ENCODE results near the gene RSPO1. TPM values are rescaled to one million over a fixed set of nuclear protein-coding genes. Genes with fewer than 3 reads are reported as not detected.

The RSPO1 gene
- total RNA-seq, 1 experiment from 2014 or later: not detected

DNA sequence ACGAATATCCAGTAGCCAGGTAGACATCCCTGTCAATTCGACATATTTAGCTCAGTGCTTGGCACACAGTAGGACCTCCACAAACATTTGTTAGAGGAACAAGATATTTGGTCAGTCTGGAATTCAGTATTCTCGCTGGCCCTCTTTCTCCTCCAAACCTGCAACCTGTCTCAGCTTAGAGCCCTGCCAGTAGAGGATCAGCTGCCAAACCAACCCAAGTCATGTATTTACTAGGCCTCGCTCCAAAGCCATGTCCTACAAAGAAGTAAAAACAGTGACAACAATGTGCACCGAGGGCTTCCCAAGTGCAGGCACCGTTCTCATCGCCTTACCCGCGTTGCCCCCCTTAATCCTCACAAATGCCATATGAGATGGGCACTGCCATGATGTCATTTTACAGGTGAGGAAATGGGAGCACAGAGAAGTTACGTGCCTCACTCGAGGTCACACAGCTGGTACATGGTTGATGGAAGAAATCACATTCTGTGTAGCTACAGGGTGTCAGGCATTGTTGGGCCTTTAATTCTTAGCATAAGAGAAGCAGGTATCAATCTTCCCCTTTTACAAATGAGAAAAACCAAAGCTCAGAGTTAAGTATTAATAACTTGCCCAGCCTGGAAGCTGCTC is 31.7 kb upstream of the RSPO1 start:
- Histone ChIP-seq H3K27me3 (replicated peaks) (peaks cover 41% of the 10 kb centered on the region), H3K9me3 (replicated peaks) (no peaks in the 10 kb centered on the region), H3K4me1 (replicated peaks) (no peaks in the 10 kb centered on the region), H3K4me3 (no peak overlapping the region), H3K27ac (no peak overlapping the region), H3K36me3 (no peaks in the 10 kb centered on the region)
- DNase-seq (ENCODE audit: low read depth in 1 of 2, low spot score in 2 of 2): no peak

DNA sequence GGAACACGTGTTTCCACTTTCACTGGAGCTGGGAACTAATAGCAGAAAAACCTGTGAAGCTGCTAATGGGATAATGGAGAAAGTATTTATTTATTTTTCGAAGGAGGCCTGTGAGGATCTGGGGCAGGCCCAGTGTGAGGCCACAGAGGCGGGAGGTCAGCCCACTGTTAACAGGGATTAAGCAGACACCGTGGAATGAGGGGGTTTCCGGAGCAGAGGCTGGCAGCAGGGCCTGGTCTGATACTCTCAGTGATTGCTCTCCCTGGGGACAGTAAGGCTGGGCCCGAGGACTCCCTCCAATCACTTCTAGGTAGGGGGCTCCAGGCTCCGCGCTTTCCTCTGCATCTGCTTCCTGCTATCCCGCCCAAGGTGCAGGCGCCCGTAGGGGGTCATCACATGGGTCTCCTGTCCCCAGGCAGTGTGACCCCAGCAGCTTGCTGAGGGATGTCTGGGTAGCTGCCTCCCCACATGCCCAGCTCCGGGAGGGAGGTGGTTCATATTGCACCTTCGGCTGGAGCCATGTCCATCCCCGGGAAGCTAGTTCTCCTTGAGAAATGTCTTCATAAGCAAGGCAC is 28.8 kb upstream of the RSPO1 start:
- Histone ChIP-seq H3K9me3 (replicated peaks) (no peaks in the 10 kb centered on the region), H3K4me3 (no peak overlapping the region), H3K27me3 (replicated peaks) (peaks cover 35% of the 10 kb centered on the region), H3K27ac (no peak overlapping the region), H3K36me3 (no peaks in the 10 kb centered on the region), H3K4me1 (replicated peaks) (no peaks in the 10 kb centered on the region)
- DNase-seq (ENCODE audit: low read depth in 1 of 2, low spot score in 2 of 2): peak in 1 of 2 experiments; percentile 6

DNA sequence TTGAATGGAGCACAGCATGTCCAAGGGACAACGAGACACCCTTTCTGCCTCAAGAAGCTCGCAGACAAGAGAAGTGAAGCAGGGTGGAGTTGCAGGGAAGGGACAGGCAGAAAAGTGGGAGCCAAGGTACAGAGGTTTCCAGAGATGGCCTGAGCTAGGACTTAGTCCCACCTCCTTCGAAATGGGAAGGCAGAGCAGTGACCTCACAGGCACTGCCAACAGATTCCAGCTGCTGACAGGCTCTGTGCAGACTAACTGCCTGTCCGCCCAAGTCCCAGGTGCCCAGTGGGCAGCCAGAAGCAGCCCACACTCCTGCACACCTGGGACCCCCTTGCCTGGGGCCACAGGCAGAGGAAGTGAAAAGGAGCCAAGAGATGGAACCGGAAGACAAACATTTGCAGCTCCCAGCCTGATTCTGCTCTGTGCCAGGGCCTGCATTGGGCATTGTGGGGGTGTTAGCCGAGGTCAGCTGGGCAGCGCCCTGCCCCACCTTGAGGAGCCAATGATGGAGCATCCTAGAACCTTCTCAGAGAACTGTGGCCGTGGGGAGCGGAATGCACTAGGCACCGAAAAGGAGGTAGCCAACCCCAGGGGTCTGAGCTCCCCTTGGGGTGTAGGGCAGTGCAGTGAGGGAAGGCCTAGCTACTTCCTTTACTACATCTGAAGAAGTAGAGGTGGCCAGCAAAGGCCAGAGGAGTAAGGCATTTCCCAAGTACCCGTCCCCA is 27.5 kb upstream of the RSPO1 start:
- Histone ChIP-seq H3K27ac (no peak overlapping the region), H3K36me3 (no peaks in the 10 kb centered on the region), H3K27me3 (replicated peaks) (peaks cover 32% of the 10 kb centered on the region), H3K4me1 (replicated peaks) (no peaks in the 10 kb centered on the region), H3K4me3 (no peak overlapping the region), H3K9me3 (replicated peaks) (no peaks in the 10 kb centered on the region)
- no peak for DNase-seq (ENCODE audit: low read depth in 1 of 2, low spot score in 2 of 2)

DNA sequence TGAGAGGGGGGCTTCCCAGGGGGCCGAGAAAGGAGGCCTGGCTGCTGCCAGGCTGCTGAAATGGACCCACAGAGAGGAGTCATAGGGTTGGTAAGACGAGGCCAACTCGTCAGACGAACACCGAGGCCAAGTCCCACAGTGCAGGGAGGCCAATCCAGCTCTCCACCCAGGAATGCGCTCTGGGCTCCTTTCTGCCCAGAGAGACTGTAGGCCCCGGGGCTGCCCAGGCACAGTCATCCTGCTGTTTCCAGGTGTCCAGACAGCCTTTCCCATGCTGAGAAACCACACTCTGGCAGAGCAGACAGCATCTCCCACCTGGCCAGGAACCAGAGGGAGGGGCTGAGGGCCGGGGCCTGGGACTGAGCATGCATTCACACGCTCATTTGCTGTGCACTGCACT is 26.7 kb upstream of the RSPO1 start:
- Histone ChIP-seq H3K9me3 (replicated peaks) (no peaks in the 10 kb centered on the region), H3K4me1 (replicated peaks) (no peaks in the 10 kb centered on the region), H3K36me3 (no peaks in the 10 kb centered on the region), H3K27ac (no peak overlapping the region), H3K27me3 (replicated peaks) (peaks cover 34% of the 10 kb centered on the region), H3K4me3 (no peak overlapping the region)
- no peak for DNase-seq (ENCODE audit: low read depth in 1 of 2, low spot score in 2 of 2)

DNA sequence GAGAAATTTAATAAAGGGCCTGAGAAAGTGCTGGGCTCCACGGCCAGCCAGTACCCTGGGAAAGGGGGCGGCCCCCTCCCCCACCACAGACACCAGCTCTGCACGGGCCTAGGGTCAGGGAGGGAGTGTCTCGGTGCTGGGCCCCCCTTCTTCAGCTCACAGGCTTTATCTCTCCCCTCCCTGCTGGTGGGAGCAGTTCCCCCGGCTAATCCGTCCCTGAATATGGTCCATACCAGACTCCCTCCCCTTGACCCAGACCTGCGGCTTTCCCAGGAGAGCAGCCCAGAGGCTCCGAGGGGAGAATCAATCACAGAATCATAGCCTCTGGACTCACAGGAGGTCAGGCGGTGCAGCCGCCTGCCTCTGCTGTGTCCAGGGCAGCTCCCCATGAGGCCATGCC is 26.0 kb upstream of the RSPO1 start:
- Histone ChIP-seq H3K4me3 (no peak overlapping the region), H3K36me3 (no peaks in the 10 kb centered on the region), H3K27ac (no peak overlapping the region), H3K9me3 (replicated peaks) (no peaks in the 10 kb centered on the region), H3K27me3 (replicated peaks) (peaks cover 34% of the 10 kb centered on the region), H3K4me1 (replicated peaks) (no peaks in the 10 kb centered on the region)
- DNase-seq (ENCODE audit: low read depth in 1 of 2, low spot score in 2 of 2): no peak

DNA sequence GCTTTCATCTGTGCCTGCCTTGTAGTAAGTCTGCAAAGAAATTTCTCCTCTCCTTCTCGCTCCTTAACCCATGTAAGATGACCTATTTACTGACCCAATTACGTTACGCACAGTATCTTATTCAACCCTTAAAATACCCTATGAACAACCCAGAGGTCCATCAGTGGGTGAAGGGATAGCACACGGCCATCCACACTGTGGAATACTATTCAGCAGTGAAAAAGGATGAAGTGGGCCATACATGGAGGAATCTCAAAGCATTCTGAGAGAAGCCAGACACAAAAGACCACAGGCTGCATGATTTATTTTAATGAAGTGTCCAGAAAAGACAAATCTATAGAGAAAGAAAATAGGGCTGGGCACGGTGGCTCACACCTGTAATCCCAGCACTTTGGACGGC is 23.8 kb upstream of the RSPO1 start:
- Histone ChIP-seq H3K4me3 (no peak overlapping the region), H3K36me3 (no peaks in the 10 kb centered on the region), H3K9me3 (replicated peaks) (no peaks in the 10 kb centered on the region), H3K27me3 (replicated peaks) (peaks cover 35% of the 10 kb centered on the region), H3K4me1 (replicated peaks) (no peaks in the 10 kb centered on the region), H3K27ac (no peak overlapping the region)
- DNase-seq (ENCODE audit: low read depth in 1 of 2, low spot score in 2 of 2): no peak

DNA sequence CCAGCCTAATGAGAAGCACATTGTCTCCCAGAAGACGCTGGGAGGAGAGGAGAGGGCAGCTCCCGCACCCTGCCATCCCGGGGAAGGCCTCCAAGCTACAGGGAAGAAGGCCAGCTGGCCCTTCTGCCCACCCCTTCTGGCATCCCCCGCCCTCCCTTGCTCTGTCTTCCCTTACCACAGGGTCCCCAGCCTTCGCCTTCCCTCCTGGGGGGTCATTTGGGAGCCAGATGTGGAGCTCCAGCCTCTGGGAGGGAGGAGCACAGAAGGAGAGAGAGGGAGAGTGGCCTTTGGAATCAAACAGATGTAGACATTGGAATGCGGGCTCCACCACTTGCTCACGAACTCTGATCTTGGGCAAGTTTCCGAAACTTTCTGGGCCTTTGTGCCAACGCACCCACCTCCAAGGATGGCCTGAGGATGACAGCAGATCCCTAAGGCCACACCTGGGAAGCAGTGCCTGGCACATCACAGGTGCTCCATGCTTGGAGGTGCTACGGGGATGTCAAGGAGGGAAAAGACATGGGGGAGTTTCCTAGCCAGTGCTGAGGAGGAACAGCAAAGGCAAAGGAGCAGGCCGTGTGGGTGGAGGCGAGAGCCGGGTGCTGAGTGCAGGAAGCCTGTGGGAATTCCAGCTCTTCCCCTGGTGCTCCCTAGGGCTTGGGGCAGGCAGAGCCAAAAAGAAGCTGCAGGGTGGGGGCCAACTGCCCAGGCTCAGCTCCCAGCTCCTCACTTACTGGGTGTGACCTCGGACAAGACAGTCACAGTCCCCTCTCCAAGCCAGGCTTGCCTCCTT is 23.1 kb upstream of the RSPO1 start:
- Histone ChIP-seq H3K9me3 (replicated peaks) (no peaks in the 10 kb centered on the region), H3K36me3 (no peaks in the 10 kb centered on the region), H3K27me3 (replicated peaks) (peaks cover 37% of the 10 kb centered on the region), H3K27ac (no peak overlapping the region), H3K4me3 (no peak overlapping the region), H3K4me1 (replicated peaks) (no peaks in the 10 kb centered on the region)
- DNase-seq (ENCODE audit: low read depth in 1 of 2, low spot score in 2 of 2): no peak

DNA sequence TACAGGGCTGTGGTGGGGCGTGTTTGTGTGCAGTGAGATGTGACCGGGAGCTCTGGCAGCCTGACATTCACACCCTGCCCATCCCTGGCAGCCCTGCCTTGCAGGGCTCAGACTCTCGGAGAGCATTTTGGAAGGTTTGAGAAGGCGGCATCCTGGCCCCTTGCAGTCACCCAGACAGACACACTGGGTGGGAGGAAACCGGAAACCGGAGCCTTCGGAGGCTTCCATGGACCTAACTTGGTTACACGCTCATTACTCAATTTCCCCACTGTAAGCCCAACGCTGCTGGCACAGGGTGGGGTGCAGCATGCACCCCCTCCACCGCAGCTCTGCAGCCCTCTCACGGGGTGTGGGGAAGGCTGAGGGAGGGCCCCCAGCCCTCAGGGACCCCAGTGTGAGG is 22.2 kb upstream of the RSPO1 start:
- no peaks in the 10 kb centered on the region for H3K9me3 ChIP-seq (replicated peaks)
- no peak for DNase-seq (ENCODE audit: low read depth in 1 of 2, low spot score in 2 of 2)
- no peaks in the 10 kb centered on the region for H3K36me3 ChIP-seq
- no peak overlapping the region for H3K4me3 ChIP-seq
- H3K27ac ChIP-seq: no peak overlapping the region
- H3K27me3 ChIP-seq (replicated peaks): peaks cover 37% of the 10 kb centered on the region
- H3K4me1 ChIP-seq (replicated peaks): no peaks in the 10 kb centered on the region

DNA sequence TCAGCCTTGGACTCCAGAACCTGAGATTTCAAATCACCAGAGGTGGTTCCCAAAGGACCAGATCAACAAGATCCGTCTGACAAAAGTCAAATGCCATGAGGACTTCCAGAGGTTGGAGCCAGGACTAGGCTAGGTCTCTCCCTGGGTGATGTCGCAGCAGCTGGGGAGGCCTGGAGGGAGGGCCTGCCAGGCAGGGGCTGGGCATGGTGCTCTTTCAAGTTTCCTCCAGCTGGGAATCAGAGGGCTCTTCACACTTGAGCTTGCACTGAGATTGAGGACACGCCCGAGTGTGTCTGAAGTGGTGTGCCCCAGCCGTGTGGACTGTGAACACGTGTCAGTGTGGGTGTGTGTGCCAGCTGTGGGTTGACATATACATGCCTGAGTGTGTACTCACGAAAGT is 21.3 kb upstream of the RSPO1 start:
- no peaks in the 10 kb centered on the region for H3K4me1 ChIP-seq (replicated peaks)
- H3K27ac ChIP-seq: no peak overlapping the region
- H3K27me3 ChIP-seq (replicated peaks): peaks cover 37% of the 10 kb centered on the region
- no peak for DNase-seq (ENCODE audit: low read depth in 1 of 2, low spot score in 2 of 2)
- H3K9me3 ChIP-seq (replicated peaks): no peaks in the 10 kb centered on the region
- H3K4me3 ChIP-seq: no peak overlapping the region
- H3K36me3 ChIP-seq: no peaks in the 10 kb centered on the region

DNA sequence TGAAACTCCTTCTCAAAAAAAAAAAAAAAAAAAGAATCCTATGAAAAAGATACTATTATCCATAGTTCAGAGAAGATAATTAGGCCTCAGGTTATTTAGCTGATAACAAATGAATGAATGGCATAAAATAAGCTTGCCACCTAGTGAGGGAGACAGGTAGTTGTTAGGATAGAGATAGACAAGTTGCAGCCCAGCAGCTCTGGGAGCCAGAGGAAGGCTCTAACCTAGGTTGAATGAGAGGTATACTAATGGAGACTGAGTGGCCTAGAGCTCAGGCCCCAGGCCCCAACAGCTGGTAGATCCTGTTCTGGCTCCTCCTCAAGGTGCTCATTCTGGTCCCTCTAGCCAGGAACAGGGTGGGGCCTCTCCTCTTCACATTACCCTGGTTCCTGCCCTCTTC is 20.6 kb upstream of the RSPO1 start:
- H3K27me3 ChIP-seq (replicated peaks): peaks cover 37% of the 10 kb centered on the region
- H3K27ac ChIP-seq: no peak overlapping the region
- H3K4me3 ChIP-seq: no peak overlapping the region
- H3K36me3 ChIP-seq: no peaks in the 10 kb centered on the region
- H3K9me3 ChIP-seq (replicated peaks): no peaks in the 10 kb centered on the region
- H3K4me1 ChIP-seq (replicated peaks): no peaks in the 10 kb centered on the region
- DNase-seq (ENCODE audit: low read depth in 1 of 2, low spot score in 2 of 2): no peak

DNA sequence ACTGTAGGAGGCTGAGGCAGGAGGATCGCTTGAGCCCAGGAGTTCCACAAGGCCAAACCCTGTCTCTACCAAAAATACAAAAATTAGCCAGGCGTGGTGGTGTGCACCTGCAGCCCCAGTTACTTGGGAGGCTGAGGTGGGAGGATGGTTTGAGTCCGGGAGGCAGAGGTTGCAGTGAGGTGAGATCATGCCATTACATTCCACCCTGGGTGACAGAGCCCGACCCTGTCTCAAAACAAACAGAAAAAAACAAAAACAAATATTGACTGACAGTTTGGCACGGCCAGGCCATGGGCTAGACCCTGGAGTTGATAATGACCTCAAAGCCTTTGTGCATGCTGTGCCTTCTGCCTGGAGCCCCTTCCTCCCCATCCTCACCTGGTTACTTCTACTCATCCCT is 19.2 kb upstream of the RSPO1 start:
- H3K9me3 ChIP-seq (replicated peaks): no peaks in the 10 kb centered on the region
- no peaks in the 10 kb centered on the region for H3K36me3 ChIP-seq
- H3K4me3 ChIP-seq: no peak overlapping the region
- no peaks in the 10 kb centered on the region for H3K4me1 ChIP-seq (replicated peaks)
- no peak for DNase-seq (ENCODE audit: low read depth in 1 of 2, low spot score in 2 of 2)
- H3K27me3 ChIP-seq (replicated peaks): peaks cover 25% of the 10 kb centered on the region
- H3K27ac ChIP-seq: no peak overlapping the region

DNA sequence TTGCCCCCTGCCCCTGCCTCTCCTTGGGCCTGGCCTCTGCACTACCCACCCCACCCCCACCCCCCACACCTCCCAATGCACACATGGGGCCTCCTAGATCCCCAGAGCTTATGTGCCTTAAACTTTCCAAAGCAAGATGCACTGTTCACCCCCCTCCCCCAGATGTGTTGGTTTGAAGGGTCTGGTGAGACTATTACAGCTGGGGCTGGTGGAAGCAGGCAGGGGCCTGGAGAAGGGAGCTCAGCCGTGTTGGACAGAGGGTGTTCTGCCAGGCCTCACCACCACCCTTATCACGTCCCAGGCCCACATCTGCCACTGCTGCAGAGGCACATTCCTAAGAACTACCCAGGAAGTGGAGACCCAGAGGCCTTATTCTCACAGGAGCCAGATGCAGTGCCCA is 18.3 kb upstream of the RSPO1 start:
- no peak overlapping the region for H3K27ac ChIP-seq

DNA sequence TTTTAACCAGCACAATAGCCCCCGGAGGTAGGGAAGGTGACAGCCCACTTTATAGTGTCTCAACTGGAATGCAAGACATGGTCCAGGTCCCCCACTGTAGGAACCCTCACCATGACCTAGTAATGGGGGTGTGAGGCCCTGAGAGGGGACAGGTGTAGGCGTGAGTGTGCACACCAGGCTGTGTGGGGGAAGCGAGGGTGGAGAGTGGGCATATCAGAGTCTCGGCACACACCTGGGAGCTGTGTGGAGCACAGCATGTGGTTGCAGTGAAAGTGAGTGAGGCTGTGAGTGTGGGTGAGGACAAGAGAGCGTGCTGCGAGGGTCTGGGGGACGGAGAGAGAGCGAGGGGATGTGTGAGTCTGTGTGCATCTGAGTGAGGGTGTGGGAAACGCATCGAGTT is 17.1 kb upstream of the RSPO1 start:
- Histone ChIP-seq H3K4me3 (no peak overlapping the region), H3K27me3 (replicated peaks) (peaks cover 17% of the 10 kb centered on the region), H3K36me3 (no peaks in the 10 kb centered on the region), H3K9me3 (replicated peaks) (no peaks in the 10 kb centered on the region), H3K27ac (no peak overlapping the region), H3K4me1 (replicated peaks) (no peaks in the 10 kb centered on the region)
- no peak for DNase-seq (ENCODE audit: low read depth in 1 of 2, low spot score in 2 of 2)

More for the DNA sequence above, 18.3 kb upstream of the RSPO1 start:
- Histone ChIP-seq H3K4me1 (replicated peaks) (no peaks in the 10 kb centered on the region), H3K9me3 (replicated peaks) (no peaks in the 10 kb centered on the region), H3K4me3 (no peak overlapping the region), H3K27me3 (replicated peaks) (peaks cover 17% of the 10 kb centered on the region), H3K36me3 (no peaks in the 10 kb centered on the region)
- no peak for DNase-seq (ENCODE audit: low read depth in 1 of 2, low spot score in 2 of 2)

DNA sequence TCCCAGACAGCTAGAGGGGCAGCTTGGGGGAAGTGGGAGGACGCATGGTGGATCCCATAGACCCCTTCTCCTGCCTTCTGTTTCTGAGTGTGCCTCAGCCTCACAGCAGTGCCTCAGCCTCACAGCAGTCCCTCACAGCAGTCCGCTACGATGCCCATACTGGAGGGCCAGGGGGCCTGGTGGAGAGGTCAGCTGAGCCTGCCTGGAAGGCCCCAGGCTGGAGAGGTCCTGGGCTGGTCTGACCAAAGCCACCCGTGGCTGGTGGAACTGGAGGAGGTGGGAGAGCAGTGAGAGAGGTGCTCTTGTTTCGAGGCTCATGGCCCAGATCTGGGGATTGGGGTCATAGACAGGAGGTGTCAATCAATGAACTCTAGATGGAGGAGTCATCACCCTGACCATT is 16.0 kb upstream of the RSPO1 start:
- no peak for DNase-seq (ENCODE audit: low read depth in 1 of 2, low spot score in 2 of 2)
- Histone ChIP-seq H3K27me3 (replicated peaks) (peaks cover 23% of the 10 kb centered on the region), H3K36me3 (no peaks in the 10 kb centered on the region), H3K4me1 (replicated peaks) (no peaks in the 10 kb centered on the region), H3K9me3 (replicated peaks) (no peaks in the 10 kb centered on the region), H3K27ac (no peak overlapping the region), H3K4me3 (no peak overlapping the region)
